NB4 (cell line): ENCODE data around the gene PNPLA7.

Source experiments
- POLR2A ChIP-seq: IDR thresholded peaks from 2 replicates; pipeline ENCODE4 v1.6.1; 2011; ENCODE audit warnings: mild to moderate bottlenecking; ENCODE audit not compliant: insufficient read length; ENCODE audit errors: extremely low read depth
- TF ChIP-seq, protein P1 (sequence below): IDR thresholded peaks from one replicate; pipeline ENCODE4 v1.5.1; 2012; ENCODE audit warnings: low read depth, low read length

DNA sequence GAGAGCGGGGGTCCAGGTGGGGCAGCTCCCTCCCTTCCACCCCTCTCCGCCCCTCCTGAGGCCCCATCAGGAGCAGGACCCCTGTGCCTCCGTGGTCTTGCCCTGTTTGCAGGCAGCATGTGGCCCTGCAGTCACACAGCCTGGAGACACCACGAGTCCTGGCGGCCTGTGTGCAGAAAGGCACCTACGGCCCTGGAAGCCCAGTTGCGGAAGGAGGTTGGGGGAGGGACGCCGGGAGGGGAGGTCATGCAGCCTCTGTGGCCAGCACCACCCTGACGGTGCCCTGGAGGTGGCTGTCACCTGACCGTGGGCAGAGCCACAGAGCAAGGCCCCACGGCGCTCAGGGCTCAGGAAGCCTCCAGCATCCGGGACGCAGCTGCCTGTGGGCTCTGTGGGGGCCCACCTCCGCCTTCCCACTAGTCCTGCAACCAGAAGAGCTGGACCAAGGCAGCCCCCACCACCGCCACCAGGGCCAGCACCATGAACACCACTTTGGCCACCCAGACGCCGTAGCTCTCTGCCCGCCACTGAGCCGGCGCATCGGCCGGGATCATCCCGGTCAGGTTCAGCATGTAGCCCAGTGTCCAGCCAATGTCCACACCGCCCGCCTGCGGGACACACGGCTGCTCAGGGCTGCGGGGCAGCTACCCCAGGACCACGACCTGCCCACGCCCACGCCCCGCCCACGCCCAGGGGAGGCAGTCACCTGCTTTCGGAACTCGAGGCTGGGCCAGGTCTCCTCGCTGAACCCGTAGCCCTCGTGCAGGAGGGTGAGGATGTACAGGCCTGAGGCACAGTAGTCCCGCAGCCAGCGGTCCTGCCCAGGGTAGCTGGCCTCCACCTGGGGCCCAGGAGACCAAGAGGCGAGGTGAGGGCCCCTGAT is 115.5 kb downstream of the PNPLA7 start:
- TF ChIP-seq, protein P1, sequence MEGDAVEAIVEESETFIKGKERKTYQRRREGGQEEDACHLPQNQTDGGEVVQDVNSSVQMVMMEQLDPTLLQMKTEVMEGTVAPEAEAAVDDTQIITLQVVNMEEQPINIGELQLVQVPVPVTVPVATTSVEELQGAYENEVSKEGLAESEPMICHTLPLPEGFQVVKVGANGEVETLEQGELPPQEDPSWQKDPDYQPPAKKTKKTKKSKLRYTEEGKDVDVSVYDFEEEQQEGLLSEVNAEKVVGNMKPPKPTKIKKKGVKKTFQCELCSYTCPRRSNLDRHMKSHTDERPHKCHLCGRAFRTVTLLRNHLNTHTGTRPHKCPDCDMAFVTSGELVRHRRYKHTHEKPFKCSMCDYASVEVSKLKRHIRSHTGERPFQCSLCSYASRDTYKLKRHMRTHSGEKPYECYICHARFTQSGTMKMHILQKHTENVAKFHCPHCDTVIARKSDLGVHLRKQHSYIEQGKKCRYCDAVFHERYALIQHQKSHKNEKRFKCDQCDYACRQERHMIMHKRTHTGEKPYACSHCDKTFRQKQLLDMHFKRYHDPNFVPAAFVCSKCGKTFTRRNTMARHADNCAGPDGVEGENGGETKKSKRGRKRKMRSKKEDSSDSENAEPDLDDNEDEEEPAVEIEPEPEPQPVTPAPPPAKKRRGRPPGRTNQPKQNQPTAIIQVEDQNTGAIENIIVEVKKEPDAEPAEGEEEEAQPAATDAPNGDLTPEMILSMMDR: no peak
- no peak for TF ChIP-seq POLR2A
